Forelimb muscle (tissue), 1 donor: ENCODE results near the gene ZNF638. TPM values are rescaled to one million over a fixed set of nuclear protein-coding genes. Genes with fewer than 3 reads are reported as not detected.

ENCODE experiments used
- DNase-seq: peaks from one replicate; pipeline ENCODE4 v3.0.0-alpha.2; 2013; ENCODE audit warnings: low read depth
- polyA plus RNA-seq: library from polyadenylated mRNA; unstranded; fragments of 120-200 nt; gene quantifications from one replicate; pipeline ENCODE4 v1.2.1, GENCODE V29; 2013; ENCODE audit not compliant: insufficient read length

ZNF638 gene
- polyA plus RNA-seq, 1 donor: 102 TPM

GRCh38 chr2:71336802-71337201, 5.2 kb downstream of the ZNF638 start:
- DNase-seq: no peak

GRCh38 chr2:71337776-71338175, 6.2 kb downstream of the ZNF638 start:
- no peak for DNase-seq

- no peak for DNase-seq
These were observed 8.1 kb downstream of the ZNF638 start for GRCh38 chr2:71339685-71340084.

- no peak for DNase-seq
These were observed 8.6 kb downstream of the ZNF638 start for GRCh38 chr2:71340176-71340575.

- no peak for DNase-seq
These were observed 10.1 kb downstream of the ZNF638 start for GRCh38 chr2:71341645-71342044.

GRCh38 chr2:71346065-71346464, 14.5 kb downstream of the ZNF638 start:
- DNase-seq: no peak

GRCh38 chr2:71347517-71347916, 15.9 kb downstream of the ZNF638 start:
- DNase-seq: no peak

- DNase-seq: no peak
These were observed 16.7 kb downstream of the ZNF638 start for GRCh38 chr2:71348302-71348701.

- DNase-seq: no peak
These were observed 21.7 kb downstream of the ZNF638 start for GRCh38 chr2:71353248-71353647.

- no peak for DNase-seq
These were observed 27.5 kb downstream of the ZNF638 start for GRCh38 chr2:71358931-71359671.

GRCh38 chr2:71360434-71360975, 28.9 kb downstream of the ZNF638 start:
- DNase-seq: no peak

GRCh38 chr2:71361631-71362030, 30.0 kb downstream of the ZNF638 start:
- no peak for DNase-seq

GRCh38 chr2:71362447-71362846, 30.9 kb downstream of the ZNF638 start:
- no peak for DNase-seq

- DNase-seq: no peak
These were observed 38.4 kb downstream of the ZNF638 start for GRCh38 chr2:71370015-71370414.

GRCh38 chr2:71372042-71372441, 40.5 kb downstream of the ZNF638 start:
- no peak for DNase-seq

GRCh38 chr2:71379086-71379485, 47.5 kb downstream of the ZNF638 start:
- no peak for DNase-seq

GRCh38 chr2:71380665-71381064, 49.1 kb downstream of the ZNF638 start:
- no peak for DNase-seq

GRCh38 chr2:71385012-71385411, 53.4 kb downstream of the ZNF638 start:
- DNase-seq: no peak

GRCh38 chr2:71388214-71388613, 56.6 kb downstream of the ZNF638 start:
- no peak for DNase-seq

- DNase-seq: no peak
These were observed 57.9 kb downstream of the ZNF638 start for GRCh38 chr2:71389384-71390072.

- DNase-seq: no peak
These were observed 61.6 kb downstream of the ZNF638 start for GRCh38 chr2:71393216-71393615.

- DNase-seq: no peak
These were observed 63.9 kb downstream of the ZNF638 start for GRCh38 chr2:71395471-71395870.

- DNase-seq: no peak
These were observed 70.8 kb downstream of the ZNF638 start for GRCh38 chr2:71402427-71402826.
